NB4 (cell line): ENCODE data around the gene PTPN4.

Experiments
- MYC ChIP-seq: IDR thresholded peaks from 2 replicates; pipeline ENCODE4 v1.6.1; 2011; ENCODE audit warnings: low read depth, low read length
- POLR2A ChIP-seq: IDR thresholded peaks from 2 replicates; pipeline ENCODE4 v1.6.1; 2011; ENCODE audit warnings: mild to moderate bottlenecking; ENCODE audit not compliant: insufficient read length; ENCODE audit errors: extremely low read depth
- TF ChIP-seq, protein P1 (sequence below): IDR thresholded peaks from one replicate; pipeline ENCODE4 v1.5.1; 2012; ENCODE audit warnings: low read depth, low read length

GRCh38 chr2:119943058-119943457, 183.3 kb downstream of the PTPN4 start:
- TF ChIP-seq POLR2A: no peak
- TF ChIP-seq, protein P1, sequence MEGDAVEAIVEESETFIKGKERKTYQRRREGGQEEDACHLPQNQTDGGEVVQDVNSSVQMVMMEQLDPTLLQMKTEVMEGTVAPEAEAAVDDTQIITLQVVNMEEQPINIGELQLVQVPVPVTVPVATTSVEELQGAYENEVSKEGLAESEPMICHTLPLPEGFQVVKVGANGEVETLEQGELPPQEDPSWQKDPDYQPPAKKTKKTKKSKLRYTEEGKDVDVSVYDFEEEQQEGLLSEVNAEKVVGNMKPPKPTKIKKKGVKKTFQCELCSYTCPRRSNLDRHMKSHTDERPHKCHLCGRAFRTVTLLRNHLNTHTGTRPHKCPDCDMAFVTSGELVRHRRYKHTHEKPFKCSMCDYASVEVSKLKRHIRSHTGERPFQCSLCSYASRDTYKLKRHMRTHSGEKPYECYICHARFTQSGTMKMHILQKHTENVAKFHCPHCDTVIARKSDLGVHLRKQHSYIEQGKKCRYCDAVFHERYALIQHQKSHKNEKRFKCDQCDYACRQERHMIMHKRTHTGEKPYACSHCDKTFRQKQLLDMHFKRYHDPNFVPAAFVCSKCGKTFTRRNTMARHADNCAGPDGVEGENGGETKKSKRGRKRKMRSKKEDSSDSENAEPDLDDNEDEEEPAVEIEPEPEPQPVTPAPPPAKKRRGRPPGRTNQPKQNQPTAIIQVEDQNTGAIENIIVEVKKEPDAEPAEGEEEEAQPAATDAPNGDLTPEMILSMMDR: no peak
- TF ChIP-seq MYC: no peak
